Naive B cell (primary cell): ENCODE results near the gene FUBP1. TPM values are rescaled to one million over a fixed set of nuclear protein-coding genes. Genes with fewer than 3 reads are reported as not detected.
"Not testable (repeated sequence)": the region's sequence is repeated elsewhere in the genome, so short reads cannot be mapped to it uniquely, and the experiment has no call there.

ENCODE experiments used
- ATAC-seq, 2 donors: fragments of 150-1000 bp; cut with Tn5 transposase; 2 replicates each; pipeline ENCODE4 v1.10.0; 2021; ENCODE audit warnings: low read depth in 2 of 2, mild to moderate bottlenecking in 2 of 2, moderate library complexity in 2 of 2
- DNase-seq: peaks from one replicate; pipeline ENCODE4 v3.0.0; 2022
- H3K27ac Mint-ChIP-seq, 6 donors: one replicate each; pipeline ENCODE4 v1.8.0; 2020 to 2022; ENCODE audit warnings: mild to moderate bottlenecking in 6 of 6, mixed read lengths in 6 of 6, moderate library complexity in 5 of 6, inconsistent platforms in 2 of 6
- H3K27me3 Mint-ChIP-seq, 3 donors: one replicate each; pipeline ENCODE4 v1.8.0; 2021 to 2022; ENCODE audit warnings: mixed read lengths in 3 of 3, mild to moderate bottlenecking in 1 of 3
- H3K36me3 Mint-ChIP-seq, 2 donors: one replicate each; pipeline ENCODE4 v1.8.0; 2020 to 2022; ENCODE audit warnings: mixed read lengths in 2 of 2, inconsistent platforms in 1 of 2, mild to moderate bottlenecking in 1 of 2
- H3K4me1 Mint-ChIP-seq, 3 donors: one replicate each; pipeline ENCODE4 v1.8.0; 2020 to 2022; ENCODE audit warnings: mixed read lengths in 3 of 3, inconsistent platforms in 1 of 3, mild to moderate bottlenecking in 1 of 3, moderate library complexity in 1 of 3
- H3K4me3 Mint-ChIP-seq, 8 donors: one replicate each; pipeline ENCODE4 v1.8.0; 2020 to 2022; ENCODE audit warnings: mild to moderate bottlenecking in 8 of 8, mixed read lengths in 8 of 8, moderate library complexity in 8 of 8, inconsistent platforms in 2 of 8
- H3K9me3 Mint-ChIP-seq, 7 donors: one replicate each; pipeline ENCODE4 v1.8.0; 2020 to 2022; ENCODE audit warnings: mixed read lengths in 7 of 7, mild to moderate bottlenecking in 5 of 7, inconsistent platforms in 2 of 7, moderate library complexity in 1 of 7
- polyA plus RNA-seq, 6 donors: library from polyadenylated mRNA; unstranded; fragments of 300-500 nt; fragmentation: Illumina TruSeq; gene quantifications; one replicate each; pipeline ENCODE4 v1.2.3, GENCODE V29; 2021; ENCODE audit warnings: low read depth in 6 of 6

Gene FUBP1
- 10 to 100 TPM; 19.8 to 58.4 (median 45.8) TPM for polyA plus RNA-seq

DNA sequence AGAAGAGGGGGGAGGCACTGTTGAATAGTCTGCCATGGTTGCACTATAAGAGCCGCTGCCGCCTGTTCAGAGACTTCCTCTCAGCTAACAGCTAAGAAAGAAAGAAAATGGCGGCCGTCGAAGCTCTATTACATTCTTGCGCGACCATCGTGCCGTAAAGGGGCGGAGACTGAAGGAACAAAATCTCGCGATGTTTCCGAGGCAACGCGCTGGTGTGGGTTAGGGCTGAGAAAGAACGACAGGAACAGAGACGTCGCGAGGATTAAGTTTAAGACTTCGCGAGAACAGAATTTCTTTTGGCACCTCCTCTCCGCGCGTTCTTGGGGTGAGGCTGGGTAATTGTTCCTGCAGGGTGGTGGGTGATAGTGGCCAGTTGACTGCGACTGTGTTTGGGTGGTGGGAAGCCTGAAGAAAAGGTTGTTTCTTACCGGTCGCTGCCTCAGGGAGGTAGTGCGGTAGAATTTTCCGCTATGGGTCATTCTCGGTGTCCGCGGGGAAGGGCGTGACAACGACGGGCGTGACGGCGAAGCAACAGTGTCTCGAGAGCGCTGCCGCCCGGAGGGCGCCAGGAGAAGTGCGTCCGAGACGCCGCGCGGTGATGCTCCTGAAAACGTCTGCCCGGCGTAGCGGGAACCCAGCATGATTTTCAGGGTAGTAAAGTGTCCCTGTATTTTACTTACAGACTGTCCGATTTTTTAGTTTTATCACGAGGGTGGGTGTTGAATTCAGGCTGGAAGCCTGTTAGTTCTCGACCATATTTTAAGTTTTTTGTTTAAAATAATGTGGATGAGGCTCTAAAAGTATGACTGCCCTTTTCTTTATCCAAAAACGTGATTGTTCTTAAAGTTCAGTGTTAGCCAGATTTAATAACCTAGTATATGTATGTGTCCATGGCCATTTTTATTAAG is at the start of gene FUBP1:
FUBP1 (minus strand) TSS at position 104 of the 908 bp plus-strand sequence; CDS start at position 36, 68 bp downstream.
- H3K27ac Mint-ChIP-seq, result no peak within 1 kb of the TSS
- peaks cover 5 to 7% of the 10 kb centered on the region in 2 donors for H3K36me3 Mint-ChIP-seq
- DNase-seq (peak; percentile 95), ATAC-seq (peak; percentile 74 to 75)
- peaks cover 9 to 26% (median 23%) of the 10 kb centered on the region in 3 donors for H3K4me1 Mint-ChIP-seq
- no peak within 1 kb of the TSS for H3K4me3 Mint-ChIP-seq
- H3K27me3 Mint-ChIP-seq, result no peaks in the 10 kb centered on the region
- H3K9me3 Mint-ChIP-seq, result no peaks in the 10 kb centered on the region

- H3K4me3 Mint-ChIP-seq, ATAC-seq, H3K4me1 Mint-ChIP-seq, H3K9me3 Mint-ChIP-seq, DNase-seq, H3K27me3 Mint-ChIP-seq, H3K27ac Mint-ChIP-seq, H3K36me3 Mint-ChIP-seq: not testable (repeated sequence)
Measured at GRCh38 chr1:78021134-78021533, 42.3 kb upstream of the FUBP1 start.

DNA sequence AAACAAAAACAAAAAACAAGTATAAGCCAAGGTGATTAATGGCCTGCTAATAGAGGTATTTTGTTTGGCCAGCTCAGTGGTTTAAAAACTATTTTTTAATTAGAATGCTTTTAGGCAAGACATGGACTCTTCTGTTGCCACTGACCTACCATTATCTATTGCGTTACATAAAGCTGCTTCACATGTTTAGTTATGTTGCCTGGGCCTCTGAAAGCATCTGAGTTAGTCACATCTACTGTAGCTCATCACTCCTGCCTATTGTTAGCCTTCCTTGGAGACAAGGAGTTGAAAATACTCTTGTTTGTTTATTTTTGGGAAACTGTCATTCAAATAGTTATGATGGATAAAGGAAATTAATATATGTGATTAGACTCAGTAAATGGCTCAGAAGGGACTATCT is 40.2 kb upstream of the FUBP1 start:
- no peak for ATAC-seq
- Mint-ChIP-seq H3K27ac (no peak overlapping the region), H3K36me3 (peaks cover 0 to 16% of the 10 kb centered on the region in 2 donors), H3K4me3 (no peak overlapping the region), H3K27me3 (no peaks in the 10 kb centered on the region), H3K9me3 (peaks cover 0 to 7% (median 5%) of the 10 kb centered on the region in 7 donors), H3K4me1 (peaks cover 0 to 6% (median 4%) of the 10 kb centered on the region in 3 donors)
- DNase-seq, result no peak

DNA sequence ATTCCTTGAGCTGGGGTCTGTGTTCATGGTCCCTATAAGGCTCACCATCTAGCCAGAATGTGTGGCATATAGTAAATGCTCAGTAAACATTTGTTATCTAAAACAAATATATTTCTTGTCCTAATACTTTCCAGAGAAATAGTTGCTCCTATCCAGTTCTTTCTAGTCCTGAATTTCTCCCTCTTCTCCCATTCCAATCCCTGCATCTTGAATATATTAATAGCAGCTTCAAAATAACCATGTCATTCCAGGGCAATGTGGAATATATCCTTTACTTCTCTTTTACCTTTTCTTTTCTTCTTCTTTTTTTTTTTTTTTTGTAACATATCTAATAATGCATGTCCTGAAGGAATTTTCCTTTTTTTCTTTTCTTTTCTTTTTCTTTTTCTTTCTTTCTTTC is 36.3 kb upstream of the FUBP1 start:
- no peak for ATAC-seq

GRCh38 chr1:78011050-78011449 is 32.2 kb upstream of the FUBP1 start:
- H3K27ac Mint-ChIP-seq, result no peak overlapping the region
- peaks cover 5 to 15% of the 10 kb centered on the region in 2 donors for H3K36me3 Mint-ChIP-seq
- no peaks in the 10 kb centered on the region for H3K27me3 Mint-ChIP-seq
- H3K9me3 Mint-ChIP-seq, result no peaks in the 10 kb centered on the region
- no peak for DNase-seq
- no peak for ATAC-seq
- no peak overlapping the region for H3K4me3 Mint-ChIP-seq
- peaks cover 2 to 20% (median 10%) of the 10 kb centered on the region in 3 donors for H3K4me1 Mint-ChIP-seq

More for the DNA sequence above, 36.3 kb upstream of the FUBP1 start:
- no peaks in the 10 kb centered on the region for H3K9me3 Mint-ChIP-seq
- H3K4me1 Mint-ChIP-seq, result no peaks in the 10 kb centered on the region
- no peak for DNase-seq
- H3K4me3 Mint-ChIP-seq, result no peak overlapping the region
- no peaks in the 10 kb centered on the region for H3K27me3 Mint-ChIP-seq
- H3K27ac Mint-ChIP-seq, result peak overlapping the region in 1 of 6 donors; percentile 88
- peaks cover 5 to 21% of the 10 kb centered on the region in 2 donors for H3K36me3 Mint-ChIP-seq

DNA sequence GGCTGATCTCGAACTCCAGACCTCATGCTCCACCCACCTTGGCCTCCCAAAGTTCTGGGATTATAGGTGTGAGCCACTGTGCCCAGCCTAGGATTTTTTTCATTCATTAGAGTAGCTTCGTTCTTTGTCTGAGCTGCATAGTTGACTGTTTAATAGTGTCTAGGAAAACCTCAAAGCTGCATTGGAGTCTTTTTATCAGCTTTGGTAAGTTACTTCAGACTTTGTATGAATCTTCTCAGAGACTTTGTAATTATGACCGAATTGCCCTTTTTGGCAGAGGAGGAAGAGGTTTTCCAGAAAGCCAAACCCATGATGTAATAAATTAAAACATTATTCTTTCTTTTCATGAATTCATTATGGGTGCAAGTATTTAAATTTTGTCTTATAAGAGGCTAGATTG is 31.0 kb upstream of the FUBP1 start:
- Mint-ChIP-seq H3K36me3 (peaks cover 5 to 7% of the 10 kb centered on the region in 2 donors), H3K27ac (no peak overlapping the region), H3K27me3 (no peaks in the 10 kb centered on the region), H3K9me3 (no peaks in the 10 kb centered on the region), H3K4me1 (peaks cover 10 to 23% (median 20%) of the 10 kb centered on the region in 3 donors), H3K4me3 (no peak overlapping the region)
- ATAC-seq, result no peak
- DNase-seq, result no peak

DNA sequence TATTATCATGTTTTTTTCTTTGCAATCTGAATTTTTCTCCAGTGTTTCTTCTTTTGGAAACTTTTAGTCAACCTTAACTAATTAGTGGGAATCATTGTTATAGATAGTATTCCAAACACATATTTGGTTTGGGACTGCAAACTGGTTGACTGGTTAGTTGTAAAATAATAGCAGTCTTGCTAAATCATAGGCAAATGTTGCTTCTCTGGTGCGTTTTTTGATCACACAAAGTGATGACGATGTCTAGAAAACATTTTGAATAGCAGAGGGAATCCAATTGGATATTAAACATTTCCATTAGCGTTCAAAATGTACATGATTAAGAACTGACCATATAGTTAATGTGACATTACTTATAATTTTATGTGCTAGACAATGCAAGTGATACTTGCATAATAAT is 30.4 kb upstream of the FUBP1 start:
- Mint-ChIP-seq H3K27me3 (no peaks in the 10 kb centered on the region), H3K36me3 (peaks cover 5% of the 10 kb centered on the region in 2 donors), H3K27ac (no peak overlapping the region), H3K4me1 (peaks cover 14 to 25% (median 23%) of the 10 kb centered on the region in 3 donors), H3K9me3 (no peaks in the 10 kb centered on the region), H3K4me3 (no peak overlapping the region)
- ATAC-seq (no peak), DNase-seq (no peak)

DNA sequence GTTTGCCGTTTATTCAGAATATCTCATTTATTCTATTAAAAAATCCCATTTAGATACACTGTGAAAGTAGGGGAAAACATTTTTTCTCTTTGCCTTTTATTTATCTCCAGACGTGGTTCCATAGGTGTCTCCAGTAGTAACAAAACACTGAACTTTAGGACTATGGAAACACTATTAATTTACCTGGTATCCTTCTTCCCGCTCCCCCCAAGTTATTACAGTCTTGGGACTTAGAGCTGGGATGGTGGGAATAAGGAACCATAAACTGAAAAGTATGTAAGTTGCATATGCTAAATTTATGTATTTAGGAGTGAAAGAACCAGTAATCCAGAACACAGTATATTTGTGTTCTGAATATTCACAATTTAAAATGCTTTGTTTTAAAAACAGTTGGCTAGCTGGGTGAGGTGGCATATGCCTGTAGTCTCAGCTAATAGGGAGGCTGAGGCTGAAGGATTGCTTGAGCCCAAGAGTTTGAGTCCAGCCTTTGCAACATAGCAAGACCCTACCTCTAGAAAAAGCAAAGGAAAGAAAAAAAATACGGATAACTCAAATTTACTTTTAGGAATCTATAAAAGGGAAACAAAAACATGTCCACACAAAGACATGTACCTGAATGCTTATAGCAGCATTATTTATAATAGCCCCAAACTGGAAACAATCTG is 28.9 kb upstream of the FUBP1 start:
- H3K27me3 Mint-ChIP-seq, result no peaks in the 10 kb centered on the region
- no peaks in the 10 kb centered on the region for H3K9me3 Mint-ChIP-seq
- H3K4me1 Mint-ChIP-seq, result peaks cover 14 to 35% (median 25%) of the 10 kb centered on the region in 3 donors
- no peaks in the 10 kb centered on the region for H3K36me3 Mint-ChIP-seq
- H3K27ac Mint-ChIP-seq, result no peak overlapping the region
- DNase-seq (no peak), ATAC-seq (no peak)
- H3K4me3 Mint-ChIP-seq, result peak overlapping the region in 1 of 8 donors; percentile 36

GRCh38 chr1:78006521-78006920 is 27.6 kb upstream of the FUBP1 start:
- H3K4me3 Mint-ChIP-seq, result peak overlapping the region in 5 of 8 donors; percentile 65 to 91 (median 90)
- peak overlapping the region in 2 of 6 donors; percentile 5 to 98 for H3K27ac Mint-ChIP-seq
- no peaks in the 10 kb centered on the region for H3K9me3 Mint-ChIP-seq
- H3K27me3 Mint-ChIP-seq, result no peaks in the 10 kb centered on the region
- DNase-seq (no peak), ATAC-seq (no peak)
- peaks cover 18 to 36% (median 25%) of the 10 kb centered on the region in 3 donors for H3K4me1 Mint-ChIP-seq
- no peaks in the 10 kb centered on the region for H3K36me3 Mint-ChIP-seq

GRCh38 chr1:78005755-78006154 is 26.9 kb upstream of the FUBP1 start:
- H3K27ac Mint-ChIP-seq, result peak overlapping the region in 2 of 6 donors; percentile 98 to 100
- no peak for DNase-seq
- peaks cover 18 to 36% (median 25%) of the 10 kb centered on the region in 3 donors for H3K4me1 Mint-ChIP-seq
- no peaks in the 10 kb centered on the region for H3K27me3 Mint-ChIP-seq
- peak overlapping the region; percentile 87 to 93 (median 90) for H3K4me3 Mint-ChIP-seq
- no peak for ATAC-seq
- H3K36me3 Mint-ChIP-seq, result no peaks in the 10 kb centered on the region
- H3K9me3 Mint-ChIP-seq, result no peaks in the 10 kb centered on the region

- H3K27me3 Mint-ChIP-seq, result no peaks in the 10 kb centered on the region
- DNase-seq (no peak), ATAC-seq (no peak)
- H3K4me3 Mint-ChIP-seq, result peak overlapping the region; percentile 87 to 93 (median 90)
- no peaks in the 10 kb centered on the region for H3K9me3 Mint-ChIP-seq
- peaks cover 18 to 36% (median 25%) of the 10 kb centered on the region in 3 donors for H3K4me1 Mint-ChIP-seq
- H3K36me3 Mint-ChIP-seq, result no peaks in the 10 kb centered on the region
- peak overlapping the region; percentile 98 to 100 (median 99) for H3K27ac Mint-ChIP-seq
Measured at GRCh38 chr1:78005448-78005722, 26.5 kb upstream of the FUBP1 start.

DNA sequence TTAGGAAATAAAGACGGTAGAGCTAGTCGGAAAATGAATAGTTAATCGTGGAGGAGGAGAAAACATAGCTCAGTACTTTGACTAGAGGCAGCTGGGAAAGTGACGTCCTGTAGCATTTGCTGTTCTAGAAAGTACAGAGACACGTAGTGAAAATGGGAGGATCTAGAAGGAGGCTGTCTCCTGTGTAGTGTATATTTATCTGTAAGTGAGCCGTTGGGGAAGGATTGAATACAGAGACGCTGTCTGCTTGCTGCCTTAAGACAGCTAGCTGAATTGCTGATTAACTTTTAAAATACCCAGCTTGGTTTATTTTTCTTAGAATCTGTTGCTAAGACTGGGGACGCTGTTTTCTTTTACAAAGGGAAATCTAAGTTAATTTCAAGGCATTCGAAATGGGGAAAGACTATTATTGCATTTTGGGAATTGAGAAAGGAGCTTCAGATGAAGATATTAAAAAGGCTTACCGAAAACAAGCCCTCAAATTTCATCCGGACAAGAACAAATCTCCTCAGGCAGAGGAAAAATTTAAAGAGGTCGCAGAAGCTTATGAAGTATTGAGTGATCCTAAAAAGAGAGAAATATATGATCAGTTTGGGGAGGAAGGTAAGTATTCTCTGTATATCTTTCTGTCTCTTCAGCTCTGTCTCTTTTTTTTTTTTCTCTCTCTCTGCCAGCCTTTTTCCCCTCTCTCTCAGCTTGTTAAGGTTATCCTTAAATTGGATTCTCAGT is 26.0 kb upstream of the FUBP1 start, which contains the start of gene DNAJB4:
DNAJB4 (plus strand) TSS at position 221 of the 729 bp plus-strand sequence; CDS start at position 393, 172 bp downstream.
- H3K27ac Mint-ChIP-seq, result peak within 1 kb of the TSS; percentile 98 to 100 (median 99)
- H3K36me3 Mint-ChIP-seq, result no peaks in the 10 kb centered on the region
- H3K27me3 Mint-ChIP-seq, result no peaks in the 10 kb centered on the region
- H3K9me3 Mint-ChIP-seq, result no peaks in the 10 kb centered on the region
- DNase-seq, result peak; percentile 79
- peak; percentile 97 for ATAC-seq
- H3K4me3 Mint-ChIP-seq, result peak within 1 kb of the TSS; percentile 87 to 93 (median 90)
- peaks cover 18 to 35% (median 25%) of the 10 kb centered on the region in 3 donors for H3K4me1 Mint-ChIP-seq
